Prostate gland (tissue), 2 donors: ENCODE results near the gene CYB5A. TPM values are rescaled to one million over a fixed set of nuclear protein-coding genes. Genes with fewer than 3 reads are reported as not detected.

Experiments used
- DNase-seq: peaks from one replicate; pipeline ENCODE4 v3.0.0-alpha.2; 2019; ENCODE audit warnings: low spot score
- H3K27ac ChIP-seq, 2 donors: fragments of 200-600 bp; sonication (generic); 2 replicates each; pipeline ENCODE4 v1.5.1; 2017 to 2019
- H3K27me3 ChIP-seq: fragments of 200-600 bp; sonication (generic); replicated peaks from 2 replicates; pipeline ENCODE4 v1.5.1; 2019; ENCODE audit not compliant: insufficient read depth
- H3K36me3 ChIP-seq, 2 donors: fragments of 200-600 bp; sonication (generic); 1 replicate in 1 of 2; 2 replicates in 1 of 2; pipeline versions ENCODE4 v1.5.1 to v1.8.1; 2017 to 2019
- H3K4me1 ChIP-seq: fragments of 200-600 bp; sonication (generic); replicated peaks from 2 replicates; pipeline ENCODE4 v1.5.1; 2019
- H3K4me3 ChIP-seq, 2 donors: fragments of 200-600 bp; sonication (generic); 2 replicates each; pipeline ENCODE4 v1.5.1; 2017 to 2019
- H3K9me3 ChIP-seq: fragments of 200-600 bp; sonication (generic); 2 replicates; pipeline ENCODE4 v1.5.1; 2017
- POLR2A ChIP-seq: fragments of 450-650 bp; IDR thresholded peaks from one replicate; pipeline ENCODE4 v1.6.1; 2016; ENCODE audit warnings: antibody characterized with exemption, mild to moderate bottlenecking
- POLR2AphosphoS5 ChIP-seq: sonication (generic); formaldehyde crosslinking; IDR thresholded peaks from one replicate; pipeline ENCODE4 v1.6.1; 2017; ENCODE audit warnings: antibody characterized with exemption
- WGBS: methylation state at CpG from one replicate; pipeline ENCODE4 v1.1.5; 2018; 5-methylcytosine and 5-hydroxymethylcytosine counted together
- intact Hi-C: fragments of 100-400 bp; cut with DNase I; formaldehyde crosslinking; loops from one replicate; pipeline ENCODE4 v1.14.2; 2022
- total RNA-seq, 2 donors: library from RNA; depleted of rRNA; stranded (reverse); fragments of >200 nt; gene quantifications; one replicate each; pipeline ENCODE4 v1.1.0, GENCODE V29; 2016
- TF ChIP-seq, protein P1 (sequence below), 4 experiments: fragments of 200-600 bp in 2 of 4; fragments of 450-650 bp in 2 of 4; sonication (generic) in 2 of 4; IDR thresholded peaks; 1 replicate in 3 of 4; 2 replicates in 1 of 4; pipeline ENCODE4 v1.5.1; 2016 to 2019; ENCODE audit warnings: antibody characterized with exemption in 4 of 4, mild to moderate bottlenecking in 2 of 4, moderate library complexity in 2 of 4

Gene CYB5A
- total RNA-seq, 2 donors from 2014 or later = 76.6 to 144 TPM

GRCh38 chr18:74310411-74310810, 18.6 kb upstream of the CYB5A start:
- no peaks in the 10 kb centered on the region for H3K27me3 ChIP-seq
- WGBS = 43% methylated on average over 3 of the region's 3 CpGs
- no peak overlapping the region for H3K27ac ChIP-seq
- H3K4me1 ChIP-seq = no peaks in the 10 kb centered on the region
- no peaks in the 10 kb centered on the region for H3K9me3 ChIP-seq
- no peak overlapping the region for H3K4me3 ChIP-seq
- intact Hi-C loops = no loop called here
- no peaks in the 10 kb centered on the region for H3K36me3 ChIP-seq
- DNase-seq = no peak
- TF ChIP-seq POLR2AphosphoS5 (no peak), POLR2A (no peak)
- TF ChIP-seq, protein P1, sequence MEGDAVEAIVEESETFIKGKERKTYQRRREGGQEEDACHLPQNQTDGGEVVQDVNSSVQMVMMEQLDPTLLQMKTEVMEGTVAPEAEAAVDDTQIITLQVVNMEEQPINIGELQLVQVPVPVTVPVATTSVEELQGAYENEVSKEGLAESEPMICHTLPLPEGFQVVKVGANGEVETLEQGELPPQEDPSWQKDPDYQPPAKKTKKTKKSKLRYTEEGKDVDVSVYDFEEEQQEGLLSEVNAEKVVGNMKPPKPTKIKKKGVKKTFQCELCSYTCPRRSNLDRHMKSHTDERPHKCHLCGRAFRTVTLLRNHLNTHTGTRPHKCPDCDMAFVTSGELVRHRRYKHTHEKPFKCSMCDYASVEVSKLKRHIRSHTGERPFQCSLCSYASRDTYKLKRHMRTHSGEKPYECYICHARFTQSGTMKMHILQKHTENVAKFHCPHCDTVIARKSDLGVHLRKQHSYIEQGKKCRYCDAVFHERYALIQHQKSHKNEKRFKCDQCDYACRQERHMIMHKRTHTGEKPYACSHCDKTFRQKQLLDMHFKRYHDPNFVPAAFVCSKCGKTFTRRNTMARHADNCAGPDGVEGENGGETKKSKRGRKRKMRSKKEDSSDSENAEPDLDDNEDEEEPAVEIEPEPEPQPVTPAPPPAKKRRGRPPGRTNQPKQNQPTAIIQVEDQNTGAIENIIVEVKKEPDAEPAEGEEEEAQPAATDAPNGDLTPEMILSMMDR (IDR thresholded peaks at IDR 0.05) = peak in 2 of 4 experiments; percentile 32 to 48

DNA sequence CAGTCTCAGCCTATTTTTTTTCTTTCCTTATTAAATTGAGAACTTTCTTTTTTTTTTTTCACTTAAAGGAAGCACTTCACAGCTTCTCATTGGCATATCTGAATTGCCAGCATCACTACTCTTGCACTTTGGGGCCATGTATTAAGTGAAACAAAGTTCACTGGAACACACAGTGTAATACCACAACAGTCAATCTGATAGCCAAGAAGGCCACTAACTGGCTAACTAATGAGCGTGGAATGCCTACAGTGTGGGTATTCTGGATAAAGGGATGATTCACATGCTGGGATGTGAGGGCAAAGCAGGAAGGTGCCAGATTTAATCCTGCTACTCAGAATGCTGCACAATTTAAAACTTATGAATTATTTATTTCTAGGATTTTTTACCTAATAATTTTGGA, 12.2 kb upstream of the CYB5A start:
- no peak for DNase-seq
- 95% methylated on average over 1 of the region's 1 CpG for WGBS
- Histone ChIP-seq H3K4me1 (no peaks in the 10 kb centered on the region), H3K36me3 (no peaks in the 10 kb centered on the region), H3K4me3 (no peak overlapping the region), H3K27ac (no peak overlapping the region), H3K9me3 (no peaks in the 10 kb centered on the region), H3K27me3 (no peaks in the 10 kb centered on the region)
- intact Hi-C loops = no loop called here
- no peak for TF ChIP-seq POLR2A
- no peak for TF ChIP-seq POLR2AphosphoS5
- TF ChIP-seq, protein P1 (IDR thresholded peaks at IDR 0.05) = no peak

- Histone ChIP-seq H3K9me3 (no peaks in the 10 kb centered on the region), H3K4me3 (no peak overlapping the region), H3K36me3 (no peaks in the 10 kb centered on the region), H3K4me1 (no peaks in the 10 kb centered on the region), H3K27ac (no peak overlapping the region), H3K27me3 (no peaks in the 10 kb centered on the region)
- no peak for DNase-seq
- 75% methylated on average over 5 of the region's 5 CpGs for WGBS
- intact Hi-C loops = no loop called here
- TF ChIP-seq POLR2AphosphoS5 = no peak
- TF ChIP-seq POLR2A = no peak
These were observed 11.5 kb upstream of the CYB5A start for GRCh38 chr18:74303306-74303705.

- DNase-seq = no peak
These were observed 8.0 kb upstream of the CYB5A start for GRCh38 chr18:74299746-74300145.

DNA sequence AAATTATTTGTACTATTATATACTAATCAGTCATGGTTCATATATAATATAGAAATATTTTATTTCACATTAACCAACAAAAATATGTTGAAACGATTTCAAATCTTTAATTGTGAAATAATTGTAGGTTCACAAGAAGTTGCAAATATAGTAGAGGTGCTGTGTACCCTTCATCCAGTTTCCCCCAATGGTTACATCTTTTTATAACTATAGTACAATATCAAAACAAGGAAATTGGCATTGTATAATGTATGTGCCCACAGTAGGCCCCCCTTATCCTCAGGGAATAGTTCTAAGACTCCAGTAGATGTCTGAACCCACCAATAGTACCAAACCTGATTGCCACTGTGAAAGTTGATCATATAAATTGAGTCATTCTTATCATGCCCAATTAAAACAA, 7.4 kb upstream of the CYB5A start:
- H3K27me3 ChIP-seq = no peaks in the 10 kb centered on the region
- no peak overlapping the region for H3K4me3 ChIP-seq
- no peaks in the 10 kb centered on the region for H3K36me3 ChIP-seq
- intact Hi-C loops = no loop called here
- H3K4me1 ChIP-seq = no peaks in the 10 kb centered on the region
- no peak for DNase-seq
- no peak overlapping the region for H3K27ac ChIP-seq
- TF ChIP-seq POLR2AphosphoS5 = no peak
- no peak for TF ChIP-seq POLR2A
- TF ChIP-seq, protein P1 (IDR thresholded peaks at IDR 0.05) = no peak
- H3K9me3 ChIP-seq = no peaks in the 10 kb centered on the region
- WGBS = 90% methylated on average over 1 of the region's 1 CpG

More at GRCh38 chr18:74299746-74300145, 8.0 kb upstream of the CYB5A start:
- H3K36me3 ChIP-seq = no peaks in the 10 kb centered on the region
- no peak for TF ChIP-seq POLR2A
- no peak for TF ChIP-seq POLR2AphosphoS5
- TF ChIP-seq, protein P1 (IDR thresholded peaks at IDR 0.05) = no peak
- H3K9me3 ChIP-seq = no peaks in the 10 kb centered on the region
- no peak overlapping the region for H3K4me3 ChIP-seq
- H3K27ac ChIP-seq = no peak overlapping the region
- WGBS = 42% methylated on average over 3 of the region's 3 CpGs
- H3K27me3 ChIP-seq = no peaks in the 10 kb centered on the region
- intact Hi-C loops = no loop called here
- H3K4me1 ChIP-seq = no peaks in the 10 kb centered on the region
